H9 (cell line): ENCODE measurements around the gene TP53. TPM values are rescaled to one million over a fixed set of nuclear protein-coding genes. Genes with fewer than 3 reads are reported as not detected.

Experiments
- DNase-seq: peaks from one replicate; pipeline ENCODE4 v3.0.0-alpha.2; 2017
- H2AFZ ChIP-seq: one replicate; pipeline ENCODE4 v1.6.1; 2013; ENCODE audit warnings: mild to moderate bottlenecking, low read length, control low read depth, moderate library complexity
- H2AK5ac ChIP-seq: 2 replicates; pipeline ENCODE4 v1.6.1; 2013; ENCODE audit warnings: low read length, control low read depth, mixed read lengths; ENCODE audit not compliant: insufficient read length
- H2BK120ac ChIP-seq: one replicate; pipeline ENCODE4 v1.6.1; 2013; ENCODE audit warnings: low read depth, mild to moderate bottlenecking, low read length, control low read depth, inconsistent platforms; ENCODE audit not compliant: poor library complexity, severe bottlenecking
- H2BK12ac ChIP-seq: 2 replicates; pipeline ENCODE4 v1.6.1; 2013; ENCODE audit warnings: low read length, control low read depth, mixed read lengths, low read depth; ENCODE audit not compliant: insufficient read length
- H2BK15ac ChIP-seq: 2 replicates; pipeline ENCODE4 v1.6.1; 2013; ENCODE audit warnings: low read depth, low read length, control low read depth
- H2BK20ac ChIP-seq: one replicate; pipeline ENCODE4 v1.6.1; 2013; ENCODE audit warnings: low read depth, mild to moderate bottlenecking, low read length, control low read depth, inconsistent platforms; ENCODE audit not compliant: poor library complexity, severe bottlenecking
- H2BK5ac ChIP-seq: 2 replicates; pipeline ENCODE4 v1.6.1; 2013; ENCODE audit warnings: low read length, control low read depth, mixed read lengths; ENCODE audit not compliant: insufficient read length
- H3K14ac ChIP-seq: 2 replicates; pipeline ENCODE4 v1.6.1; 2013; ENCODE audit warnings: low read length, control low read depth; ENCODE audit not compliant: insufficient read depth
- H3K18ac ChIP-seq: 2 replicates; pipeline ENCODE4 v1.6.1; 2013; ENCODE audit warnings: low read depth, mild to moderate bottlenecking, mixed read lengths, low read length, control low read depth; ENCODE audit not compliant: insufficient read length
- H3K23ac ChIP-seq: 2 replicates; pipeline ENCODE4 v1.6.1; 2013; ENCODE audit warnings: low read length, control low read depth, mixed read lengths, low read depth; ENCODE audit not compliant: insufficient read length
- H3K23me2 ChIP-seq: 2 replicates; pipeline ENCODE4 v1.6.1; 2013; ENCODE audit warnings: low read depth, mild to moderate bottlenecking, mixed read lengths, low read length, control low read depth; ENCODE audit not compliant: insufficient read length, poor library complexity, severe bottlenecking
- H3K27ac ChIP-seq: 2 replicates; pipeline ENCODE4 v1.5.1; 2013; ENCODE audit warnings: low read length, control low read depth, mixed read lengths, low read depth; ENCODE audit not compliant: insufficient read length
- H3K27me3 ChIP-seq: 2 replicates; pipeline ENCODE4 v1.6.1; 2013; ENCODE audit warnings: low read length, control low read depth, inconsistent platforms; ENCODE audit not compliant: insufficient read depth
- H3K4ac ChIP-seq: 2 replicates; pipeline ENCODE4 v1.6.1; 2013; ENCODE audit warnings: low read depth, mild to moderate bottlenecking, control low read depth, inconsistent platforms, low read length, moderate library complexity
- H3K4me1 ChIP-seq: 2 replicates; pipeline ENCODE4 v1.6.1; 2013; ENCODE audit warnings: low read length, control low read depth, inconsistent platforms; ENCODE audit not compliant: insufficient read depth
- H3K4me2 ChIP-seq: 2 replicates; pipeline ENCODE4 v1.6.1; 2013; ENCODE audit warnings: low read length, control low read depth, mixed read lengths; ENCODE audit not compliant: insufficient read length, insufficient read depth
- H3K56ac ChIP-seq: 2 replicates; pipeline ENCODE4 v1.6.1; 2013; ENCODE audit warnings: low read depth, mild to moderate bottlenecking, mixed read lengths, low read length, control low read depth; ENCODE audit not compliant: insufficient read length
- H3K79me1 ChIP-seq: 2 replicates; pipeline ENCODE4 v1.6.1; 2013; ENCODE audit warnings: low read depth, mild to moderate bottlenecking, moderate library complexity, low read length, control low read depth, inconsistent platforms; ENCODE audit not compliant: insufficient read depth, poor library complexity, severe bottlenecking
- H3K79me2 ChIP-seq: 2 replicates; pipeline ENCODE4 v1.6.1; 2013; ENCODE audit warnings: low read length, control low read depth, inconsistent platforms; ENCODE audit not compliant: insufficient read depth
- H3K9ac ChIP-seq: 2 replicates; pipeline ENCODE4 v1.6.1; 2013; ENCODE audit warnings: low read length, control low read depth, mixed read lengths; ENCODE audit not compliant: insufficient read length; ENCODE audit errors: extremely low read depth
- H3K9me3 ChIP-seq: one replicate; pipeline ENCODE4 v1.6.1; 2013; ENCODE audit warnings: low read depth, low read length, inconsistent platforms; ENCODE audit not compliant: control insufficient read depth
- H3T11ph ChIP-seq: one replicate; pipeline ENCODE4 v1.6.1; 2013; ENCODE audit warnings: mild to moderate bottlenecking, low read length, control low read depth, inconsistent platforms
- H4K20me1 ChIP-seq: one replicate; pipeline ENCODE4 v1.6.1; 2013; ENCODE audit not compliant: control insufficient read depth, insufficient read length, insufficient read depth
- H4K5ac ChIP-seq: 2 replicates; pipeline ENCODE4 v1.6.1; 2013; ENCODE audit warnings: low read depth, mild to moderate bottlenecking, mixed read lengths, low read length, control low read depth; ENCODE audit not compliant: insufficient read length
- H4K8ac ChIP-seq: replicated peaks from 2 replicates; pipeline ENCODE4 v1.6.1; 2013; ENCODE audit warnings: low read length, control low read depth, mixed read lengths, low read depth; ENCODE audit not compliant: insufficient read length
- H4K91ac ChIP-seq: 2 replicates; pipeline ENCODE4 v1.6.1; 2013; ENCODE audit warnings: low read depth, mild to moderate bottlenecking, moderate library complexity, mixed read lengths, low read length, control low read depth; ENCODE audit not compliant: insufficient read length
- H3K27ac Mint-ChIP-seq, 3 experiments: 2 replicates in 2 of 3; 3 replicates in 1 of 3; pipeline ENCODE4 v1.8.0; 2020 to 2021; ENCODE audit warnings: mixed read lengths in 3 of 3, mild to moderate bottlenecking in 1 of 3, moderate library complexity in 1 of 3
- H3K27me3 Mint-ChIP-seq: 2 replicates; pipeline ENCODE4 v1.8.0; 2021; ENCODE audit warnings: low read depth, mild to moderate bottlenecking, moderate library complexity, mixed read lengths
- H3K36me3 Mint-ChIP-seq, 3 experiments: 2 replicates in 2 of 3; 3 replicates in 1 of 3; pipeline ENCODE4 v1.8.0; 2020 to 2021; ENCODE audit warnings: low read depth in 3 of 3, mixed read lengths in 3 of 3; ENCODE audit not compliant: insufficient read depth in 1 of 3
- H3K4me1 Mint-ChIP-seq, 2 experiments: 2 replicates each; pipeline ENCODE4 v1.8.0; 2020; ENCODE audit warnings: mixed read lengths in 2 of 2
- H3K4me3 Mint-ChIP-seq, 2 experiments: 2 replicates in 1 of 2; 3 replicates in 1 of 2; pipeline ENCODE4 v1.8.0; 2020 to 2021; ENCODE audit warnings: mild to moderate bottlenecking in 2 of 2, mixed read lengths in 2 of 2, moderate library complexity in 1 of 2
- H3K9me3 Mint-ChIP-seq, 2 experiments: 2 replicates in 1 of 2; 3 replicates in 1 of 2; pipeline ENCODE4 v1.8.0; 2020; ENCODE audit warnings: mild to moderate bottlenecking in 2 of 2, mixed read lengths in 2 of 2, moderate library complexity in 1 of 2
- WGBS: extraction: QIAGEN DNeasy Blood & Tissue Kit; methylation state at CpG from one replicate; pipeline ENCODE4 v1.1.7; 2013; ENCODE audit warnings: missing lambda C conversion rate, low lambda C conversion rate, mixed read lengths; ENCODE audit not compliant: insufficient read length; ENCODE audit errors: extremely low coverage; 5-methylcytosine and 5-hydroxymethylcytosine counted together
- total RNA-seq: library from RNA; stranded (reverse); gene quantifications from 2 replicates; pipeline ENCODE4 v1.2.1, GENCODE V29; 2021
- TF ChIP-seq, protein P1 (sequence below): fragments of 200-600 bp; sonication (generic); conservative IDR thresholded peaks from 3 replicates; pipeline ENCODE4 v1.8.0; 2021; ENCODE audit warnings: antibody characterized with exemption, mild to moderate bottlenecking

The TP53 gene
- total RNA-seq, 1 experiment from 2014 or later: 163 TPM

DNA sequence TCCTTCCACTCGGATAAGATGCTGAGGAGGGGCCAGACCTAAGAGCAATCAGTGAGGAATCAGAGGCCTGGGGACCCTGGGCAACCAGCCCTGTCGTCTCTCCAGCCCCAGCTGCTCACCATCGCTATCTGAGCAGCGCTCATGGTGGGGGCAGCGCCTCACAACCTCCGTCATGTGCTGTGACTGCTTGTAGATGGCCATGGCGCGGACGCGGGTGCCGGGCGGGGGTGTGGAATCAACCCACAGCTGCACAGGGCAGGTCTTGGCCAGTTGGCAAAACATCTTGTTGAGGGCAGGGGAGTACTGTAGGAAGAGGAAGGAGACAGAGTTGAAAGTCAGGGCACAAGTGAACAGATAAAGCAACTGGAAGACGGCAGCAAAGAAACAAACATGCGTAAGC is 12.4 kb downstream of the TP53 start:
- no peak overlapping the region for H2AFZ ChIP-seq
- peaks cover 10% of the 10 kb centered on the region for H3K9me3 ChIP-seq
- H2BK120ac ChIP-seq: no peak overlapping the region
- peaks cover 7% of the 10 kb centered on the region; the same call in 1 of the 2 replicates for H3K4me1 ChIP-seq
- H3K23me2 ChIP-seq: no peaks in the 10 kb centered on the region
- H3K23ac ChIP-seq: no peak overlapping the region
- no peak overlapping the region for H3K56ac ChIP-seq
- no peak overlapping the region for H3K14ac ChIP-seq
- H3K79me1 ChIP-seq: no peaks in the 10 kb centered on the region
- peak overlapping the region in 1 of 2 experiments; percentile 4; a peak in 1 of 5 replicates for H3K4me3 Mint-ChIP-seq
- H4K8ac ChIP-seq: no peak overlapping the region
- H2AK5ac ChIP-seq: no peak overlapping the region
- no peak overlapping the region for H3K27ac ChIP-seq
- H2BK15ac ChIP-seq: no peak overlapping the region
- TF ChIP-seq, protein P1, sequence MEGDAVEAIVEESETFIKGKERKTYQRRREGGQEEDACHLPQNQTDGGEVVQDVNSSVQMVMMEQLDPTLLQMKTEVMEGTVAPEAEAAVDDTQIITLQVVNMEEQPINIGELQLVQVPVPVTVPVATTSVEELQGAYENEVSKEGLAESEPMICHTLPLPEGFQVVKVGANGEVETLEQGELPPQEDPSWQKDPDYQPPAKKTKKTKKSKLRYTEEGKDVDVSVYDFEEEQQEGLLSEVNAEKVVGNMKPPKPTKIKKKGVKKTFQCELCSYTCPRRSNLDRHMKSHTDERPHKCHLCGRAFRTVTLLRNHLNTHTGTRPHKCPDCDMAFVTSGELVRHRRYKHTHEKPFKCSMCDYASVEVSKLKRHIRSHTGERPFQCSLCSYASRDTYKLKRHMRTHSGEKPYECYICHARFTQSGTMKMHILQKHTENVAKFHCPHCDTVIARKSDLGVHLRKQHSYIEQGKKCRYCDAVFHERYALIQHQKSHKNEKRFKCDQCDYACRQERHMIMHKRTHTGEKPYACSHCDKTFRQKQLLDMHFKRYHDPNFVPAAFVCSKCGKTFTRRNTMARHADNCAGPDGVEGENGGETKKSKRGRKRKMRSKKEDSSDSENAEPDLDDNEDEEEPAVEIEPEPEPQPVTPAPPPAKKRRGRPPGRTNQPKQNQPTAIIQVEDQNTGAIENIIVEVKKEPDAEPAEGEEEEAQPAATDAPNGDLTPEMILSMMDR: no peak
- no peak overlapping the region for H4K91ac ChIP-seq
- no peak overlapping the region for H2BK12ac ChIP-seq
- peaks cover 21 to 43% of the 10 kb centered on the region in 2 experiments for H3K4me1 Mint-ChIP-seq
- no peak overlapping the region for H3K4me2 ChIP-seq
- H3K18ac ChIP-seq: no peak overlapping the region
- no peak overlapping the region for H2BK5ac ChIP-seq
- no CpG with 5 or more reads among the region's 14 CpGs for WGBS
- H4K5ac ChIP-seq: no peak overlapping the region
- H4K20me1 ChIP-seq: no peaks in the 10 kb centered on the region
- H3K79me2 ChIP-seq: no peaks in the 10 kb centered on the region; the same call in 1 of the 2 replicates
- H3K27me3 Mint-ChIP-seq: no peaks in the 10 kb centered on the region
- H2BK20ac ChIP-seq: no peak overlapping the region
- H3K9ac ChIP-seq: no peak overlapping the region
- H3K36me3 Mint-ChIP-seq: peaks cover 49 to 58% (median 58%) of the 10 kb centered on the region in 3 experiments
- no peak for DNase-seq
- H3K4ac ChIP-seq: no peak overlapping the region
- no peak overlapping the region; a peak in 1 of 7 replicates for H3K27ac Mint-ChIP-seq
- H3K9me3 Mint-ChIP-seq: peaks cover 10% of the 10 kb centered on the region in 2 experiments
- H3T11ph ChIP-seq: no peak overlapping the region
- no peaks in the 10 kb centered on the region for H3K27me3 ChIP-seq
